ENCODE results near the gene KIF7.
"Not testable (repeated sequence)": the region's sequence is repeated elsewhere in the genome, so short reads cannot be mapped to it uniquely, and the experiment has no call there.

KIF7 gene

GRCh38 chr15:89613031-89613430 lies 42.2 kb downstream of the KIF7 start:
- peaks cover 16% of the 10 kb centered on the region for H3K9me3 ChIP-seq (ENCODE audit: low read length)
- no peak overlapping the region for H3K4me3 ChIP-seq (ENCODE audit: low read length)
- no peak overlapping the region for H2AFZ ChIP-seq (ENCODE audit: low read depth, low read length)
- H3K36me3 ChIP-seq (ENCODE audit: insufficient read depth, low read length) = peaks cover 79% of the 10 kb centered on the region
- no peaks in the 10 kb centered on the region for H3K27me3 ChIP-seq (ENCODE audit: insufficient read depth, low read length)
- no peaks in the 10 kb centered on the region for H3K4me1 ChIP-seq (ENCODE audit: insufficient read depth, low read length)

- Histone ChIP-seq H3K4me1 (ENCODE audit: insufficient read depth, low read length) (no peaks in the 10 kb centered on the region), H2AFZ (ENCODE audit: low read depth, low read length) (no peak overlapping the region), H3K9me3 (ENCODE audit: low read length) (peaks cover 16% of the 10 kb centered on the region), H3K4me3 (ENCODE audit: low read length) (no peak overlapping the region), H3K27me3 (ENCODE audit: insufficient read depth, low read length) (no peaks in the 10 kb centered on the region), H3K36me3 (ENCODE audit: insufficient read depth, low read length) (peaks cover 82% of the 10 kb centered on the region)
These were observed 44.0 kb downstream of the KIF7 start for GRCh38 chr15:89611317-89611716.

GRCh38 chr15:89599021-89599420 lies 56.2 kb downstream of the KIF7 start:
- peaks cover 75% of the 10 kb centered on the region for H3K36me3 ChIP-seq (ENCODE audit: insufficient read depth, low read length)
- H3K4me1 ChIP-seq (ENCODE audit: insufficient read depth, low read length) = no peaks in the 10 kb centered on the region
- H3K9me3 ChIP-seq (ENCODE audit: low read length) = no peaks in the 10 kb centered on the region
- H2AFZ ChIP-seq (ENCODE audit: low read depth, low read length) = no peak overlapping the region
- H3K4me3 ChIP-seq (ENCODE audit: low read length) = no peak overlapping the region
- H3K27me3 ChIP-seq (ENCODE audit: insufficient read depth, low read length) = no peaks in the 10 kb centered on the region

GRCh38 chr15:89593018-89593417 lies 62.2 kb downstream of the KIF7 start:
- Histone ChIP-seq H2AFZ (ENCODE audit: low read depth, low read length) (no peak overlapping the region), H3K4me1 (ENCODE audit: insufficient read depth, low read length) (no peaks in the 10 kb centered on the region), H3K27me3 (ENCODE audit: insufficient read depth, low read length) (no peaks in the 10 kb centered on the region), H3K36me3 (ENCODE audit: insufficient read depth, low read length) (peaks cover 82% of the 10 kb centered on the region), H3K4me3 (ENCODE audit: low read length) (no peak overlapping the region), H3K9me3 (ENCODE audit: low read length) (no peaks in the 10 kb centered on the region)

GRCh38 chr15:89591834-89592233 lies 63.4 kb downstream of the KIF7 start:
- Histone ChIP-seq H3K36me3 (ENCODE audit: insufficient read depth, low read length) (peaks cover 89% of the 10 kb centered on the region), H3K4me3 (ENCODE audit: low read length) (no peak overlapping the region), H3K9me3 (ENCODE audit: low read length) (no peaks in the 10 kb centered on the region)

GRCh38 chr15:89587955-89588354 lies 67.3 kb downstream of the KIF7 start:
- Histone ChIP-seq H3K4me3 (ENCODE audit: low read length) (no peak overlapping the region), H2AFZ (ENCODE audit: low read depth, low read length) (no peak overlapping the region), H3K27me3 (ENCODE audit: insufficient read depth, low read length) (no peaks in the 10 kb centered on the region), H3K9me3 (ENCODE audit: low read length) (no peaks in the 10 kb centered on the region), H3K4me1 (ENCODE audit: insufficient read depth, low read length) (no peaks in the 10 kb centered on the region), H3K36me3 (ENCODE audit: insufficient read depth, low read length) (peaks cover 90% of the 10 kb centered on the region)

More at GRCh38 chr15:89591834-89592233, 63.4 kb downstream of the KIF7 start:
- Histone ChIP-seq H3K27me3 (ENCODE audit: insufficient read depth, low read length) (no peaks in the 10 kb centered on the region), H3K4me1 (ENCODE audit: insufficient read depth, low read length) (no peaks in the 10 kb centered on the region), H2AFZ (ENCODE audit: low read depth, low read length) (no peak overlapping the region)

- no peak overlapping the region for H2AFZ ChIP-seq (ENCODE audit: low read depth, low read length)
- H3K4me1 ChIP-seq (ENCODE audit: insufficient read depth, low read length) = no peaks in the 10 kb centered on the region
- H3K36me3 ChIP-seq (ENCODE audit: insufficient read depth, low read length) = peaks cover 82% of the 10 kb centered on the region
- no peaks in the 10 kb centered on the region for H3K9me3 ChIP-seq (ENCODE audit: low read length)
- no peaks in the 10 kb centered on the region for H3K27me3 ChIP-seq (ENCODE audit: insufficient read depth, low read length)
- no peak overlapping the region for H3K4me3 ChIP-seq (ENCODE audit: low read length)
These were observed 68.6 kb downstream of the KIF7 start for GRCh38 chr15:89586651-89587050.

GRCh38 chr15:89580747-89581146 lies 74.5 kb downstream of the KIF7 start:
- H3K9me3 ChIP-seq (ENCODE audit: low read length); H3K4me3 ChIP-seq (ENCODE audit: low read length); H2AFZ ChIP-seq (ENCODE audit: low read depth, low read length); H3K27me3 ChIP-seq (ENCODE audit: insufficient read depth, low read length): not testable (repeated sequence)
- Histone ChIP-seq H3K36me3 (ENCODE audit: insufficient read depth, low read length) (peaks cover 48% of the 10 kb centered on the region), H3K4me1 (ENCODE audit: insufficient read depth, low read length) (peaks cover 25% of the 10 kb centered on the region)

GRCh38 chr15:89578146-89578545 lies 77.1 kb downstream of the KIF7 start:
- peaks cover 23% of the 10 kb centered on the region for H3K36me3 ChIP-seq (ENCODE audit: insufficient read depth, low read length)
- H3K4me1 ChIP-seq (ENCODE audit: insufficient read depth, low read length) = peaks cover 25% of the 10 kb centered on the region
- H3K27me3 ChIP-seq (ENCODE audit: insufficient read depth, low read length) = no peaks in the 10 kb centered on the region
- H3K4me3 ChIP-seq (ENCODE audit: low read length) = peak overlapping the region; percentile 24
- no peak overlapping the region for H2AFZ ChIP-seq (ENCODE audit: low read depth, low read length)
- H3K9me3 ChIP-seq (ENCODE audit: low read length) = no peaks in the 10 kb centered on the region

All from neuron (in vitro differentiated cells).